GM12891 (cell line): ENCODE measurements around the gene PDE1A.

Experiments
- POLR2A ChIP-seq: IDR thresholded peaks from 2 replicates; pipeline ENCODE4 v1.6.1; 2011; ENCODE audit warnings: low read depth, low read length, control low read depth
- SPI1 ChIP-seq: IDR thresholded peaks from 2 replicates; pipeline ENCODE4 v1.6.1; 2011; ENCODE audit warnings: low read depth, low read length, control low read depth
- TAF1 ChIP-seq: IDR thresholded peaks from 2 replicates; pipeline ENCODE4 v1.6.1; 2011; ENCODE audit warnings: low read depth, low read length, control low read depth

DNA sequence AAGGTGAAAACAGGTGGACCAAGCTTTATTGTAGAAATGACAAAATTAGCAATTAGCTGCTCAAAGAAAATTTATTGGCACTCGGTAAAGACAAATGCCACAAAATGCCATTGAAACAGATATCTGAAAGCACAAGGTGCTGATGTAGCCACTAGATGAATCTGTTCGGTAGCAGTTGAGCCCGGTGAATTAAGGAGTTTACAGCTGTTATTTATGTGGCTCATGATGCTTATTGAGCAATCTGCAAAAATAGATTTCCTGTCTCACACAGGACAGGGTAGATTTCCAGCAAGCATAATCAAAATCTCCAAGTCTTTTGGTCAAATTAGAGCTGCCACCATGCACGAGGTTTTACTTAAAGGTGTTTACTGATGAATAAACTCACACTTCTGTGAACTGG lies 259.0 kb downstream of the PDE1A start:
- TF ChIP-seq SPI1 (no peak), POLR2A (no peak), TAF1 (no peak)
